Inflammatory macrophage treated with lipopolysaccharide for 4 hours (primary cell): ENCODE results near the gene CCNYL1.
"Not testable (repeated sequence)": the region's sequence is repeated elsewhere in the genome, so short reads cannot be mapped to it uniquely, and the experiment has no call there.

ENCODE experiments used
- DNase-seq: peaks from one replicate; pipeline ENCODE4 v3.0.0-alpha.2; 2020

Gene CCNYL1

DNA sequence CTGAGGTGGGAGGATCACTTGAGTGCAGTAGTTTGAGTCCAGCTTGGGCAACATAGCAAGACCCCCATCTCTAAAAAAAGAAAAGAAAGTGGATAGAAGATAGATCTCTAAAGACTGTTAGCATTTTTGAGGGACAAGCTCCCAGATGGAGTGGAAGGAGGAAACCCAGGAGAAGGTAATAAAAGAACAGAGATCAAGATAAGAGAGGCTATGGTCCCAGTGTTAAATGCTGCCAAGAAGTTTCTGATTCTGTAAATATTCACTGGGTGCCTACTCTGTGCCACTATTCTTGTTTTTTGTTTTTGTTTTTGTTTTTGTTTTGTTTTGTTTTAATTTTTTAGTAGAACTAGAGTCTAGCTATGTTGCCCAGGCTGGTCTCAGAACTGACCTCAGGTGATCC, 32.1 kb downstream of the CCNYL1 start:
- DNase-seq = no peak

DNA sequence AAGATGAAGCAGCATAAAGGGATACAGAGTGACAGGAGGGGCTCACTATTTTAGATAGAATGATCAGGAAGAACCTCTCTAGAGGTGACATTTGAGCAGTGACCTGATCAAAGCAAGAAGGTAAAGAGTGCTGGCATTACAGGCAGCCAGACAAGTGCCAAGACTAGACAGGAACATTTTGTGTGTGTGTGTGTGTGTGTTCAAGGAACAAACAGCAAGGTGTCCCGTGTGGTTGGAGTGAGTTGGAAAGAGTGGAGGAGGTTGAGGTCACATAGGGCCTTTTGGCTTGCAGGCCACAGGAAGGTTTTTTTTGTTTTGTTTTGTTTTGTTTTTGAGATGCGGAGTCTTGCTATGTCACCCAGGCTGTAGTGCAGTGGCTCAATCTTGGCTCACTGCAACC, 32.6 kb downstream of the CCNYL1 start:
- no peak for DNase-seq

DNA sequence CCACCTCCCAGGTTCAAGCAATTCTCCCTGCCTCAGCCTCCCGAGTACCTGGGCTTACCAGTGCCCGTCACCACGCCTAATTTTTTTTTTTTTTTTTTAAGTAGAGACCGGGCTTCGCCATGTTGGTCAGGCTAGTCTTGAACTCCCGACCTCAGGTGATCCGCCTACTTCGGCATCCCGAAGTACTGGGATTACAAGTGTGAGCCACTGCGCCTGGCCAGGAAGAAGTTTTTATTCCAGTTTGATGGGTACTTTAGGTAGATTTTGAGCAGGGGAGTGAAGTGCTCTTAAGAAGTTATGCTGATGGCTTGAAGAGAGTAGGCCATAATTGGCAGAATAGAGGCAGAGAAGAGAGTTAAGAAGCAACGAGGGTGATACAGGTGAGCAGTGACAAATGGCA, 33.0 kb downstream of the CCNYL1 start:
- DNase-seq = no peak

DNA sequence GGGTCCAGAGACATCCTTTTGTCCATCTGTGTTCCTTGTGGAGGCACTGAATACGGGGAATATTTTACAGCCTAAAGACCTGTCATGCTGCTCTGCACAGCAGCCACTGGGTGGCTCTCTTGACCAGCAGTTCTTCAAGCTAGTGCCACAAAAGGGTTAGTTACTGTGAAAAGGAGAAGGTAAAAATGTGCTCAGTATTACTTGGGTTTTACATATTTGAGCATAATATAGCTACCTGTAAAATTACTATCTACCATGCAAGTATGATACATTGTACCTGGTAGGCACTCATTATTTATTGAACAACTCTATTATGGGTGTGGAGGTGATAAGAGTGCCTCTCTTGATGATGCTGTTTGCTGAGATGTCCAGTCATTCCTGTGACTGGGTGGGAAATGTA, 34.7 kb downstream of the CCNYL1 start:
- DNase-seq = peak; percentile 58

DNA sequence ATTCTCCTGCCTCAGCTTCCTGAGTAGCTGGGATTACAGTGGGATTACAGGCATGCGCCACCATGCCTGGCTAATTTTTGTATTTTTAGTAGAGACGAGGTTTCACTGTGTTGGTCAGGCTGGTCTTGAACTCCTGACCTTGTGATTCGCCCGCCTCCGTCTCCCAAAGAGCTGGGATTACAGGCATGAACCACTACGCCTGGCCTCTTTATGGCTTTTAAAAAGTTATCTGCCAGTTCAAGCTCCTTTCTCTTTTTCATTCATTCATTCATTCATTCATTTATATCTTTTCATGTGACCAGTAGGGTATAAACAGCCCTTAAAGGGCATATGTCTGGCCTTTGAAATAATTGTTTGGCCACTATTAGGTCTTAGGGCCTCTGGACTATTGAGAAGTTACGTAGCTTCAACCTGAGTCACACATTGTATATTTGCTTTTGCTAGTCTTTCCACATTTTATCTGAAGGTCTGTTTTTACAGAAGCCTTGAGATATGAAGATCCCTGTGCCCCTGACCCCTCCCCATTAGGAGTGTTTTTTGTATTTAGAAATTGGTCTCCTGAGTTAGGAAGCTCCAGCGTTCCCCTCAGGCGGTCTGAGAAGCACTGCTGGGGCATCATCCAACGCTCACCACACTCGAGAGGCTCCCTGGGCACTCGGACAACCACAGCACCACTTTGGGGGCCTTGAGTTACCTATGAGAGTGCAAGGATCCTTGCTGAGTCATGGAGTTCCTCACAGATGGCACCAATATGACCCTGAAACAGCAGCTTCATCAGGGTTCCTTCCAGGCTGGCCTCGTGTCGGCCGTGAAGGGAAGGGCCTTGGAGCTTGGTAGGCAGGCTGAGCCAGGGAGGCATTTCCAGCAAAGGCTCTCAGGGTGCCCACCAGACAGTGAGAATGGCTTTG, 36.5 kb downstream of the CCNYL1 start:
- DNase-seq = no peak

DNA sequence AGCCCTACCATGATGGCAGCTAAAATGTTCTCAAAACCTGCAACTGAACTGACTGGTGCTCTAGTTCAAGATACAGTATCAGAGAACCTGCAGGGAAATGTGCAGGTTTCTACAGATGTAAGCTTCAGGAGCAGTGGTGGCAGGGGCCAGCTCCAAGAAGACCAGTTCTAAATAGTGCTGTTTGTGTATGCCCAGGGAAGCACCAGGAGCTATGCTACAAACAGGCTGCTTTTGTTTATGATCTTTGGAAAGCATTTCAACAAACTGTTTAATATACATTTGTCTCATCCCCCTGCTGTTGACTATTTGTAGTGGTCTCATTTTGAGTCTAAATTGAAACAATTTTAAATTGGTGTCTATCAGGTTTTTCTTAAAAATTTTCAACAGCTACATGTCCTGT, 37.6 kb downstream of the CCNYL1 start:
- no peak for DNase-seq

DNA sequence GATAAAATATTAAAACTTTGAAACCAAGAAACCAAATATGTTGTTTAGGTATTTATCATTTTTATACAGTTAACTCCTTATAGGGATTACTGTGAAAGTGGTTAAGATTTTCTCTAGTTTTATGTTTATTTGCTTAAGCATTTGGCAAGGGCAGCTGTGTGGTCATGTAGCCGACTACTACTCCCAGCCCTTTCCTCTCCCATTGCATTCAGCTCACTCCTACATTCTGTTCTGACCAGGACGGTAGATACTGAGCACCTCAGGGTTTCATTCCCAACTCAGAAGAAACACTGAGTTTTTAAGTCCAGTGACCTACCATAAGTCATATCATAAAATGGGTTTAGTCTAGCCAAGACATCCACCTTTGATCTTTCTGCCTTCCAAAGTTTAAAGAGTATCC, 38.4 kb downstream of the CCNYL1 start:
- DNase-seq = no peak

DNA sequence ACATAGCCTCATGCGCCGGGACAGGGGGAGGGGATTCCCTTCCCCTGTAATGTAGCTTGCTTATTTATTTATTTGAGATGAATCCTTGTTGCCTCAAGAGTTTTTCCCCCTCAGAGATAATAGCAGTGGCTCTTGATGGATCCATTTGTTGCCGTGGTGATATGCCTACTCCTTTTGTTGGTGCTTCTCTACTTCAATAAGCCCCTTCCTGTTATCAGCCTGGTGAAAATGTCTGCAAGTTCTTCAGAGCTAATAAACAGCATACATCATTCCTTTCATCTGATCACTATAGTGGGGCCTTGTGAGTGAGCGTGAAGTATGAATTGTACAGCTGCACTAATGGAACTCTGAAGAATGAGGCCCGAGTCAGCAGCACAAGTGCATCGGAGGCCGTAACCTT, 38.9 kb downstream of the CCNYL1 start:
- DNase-seq = no peak

DNA sequence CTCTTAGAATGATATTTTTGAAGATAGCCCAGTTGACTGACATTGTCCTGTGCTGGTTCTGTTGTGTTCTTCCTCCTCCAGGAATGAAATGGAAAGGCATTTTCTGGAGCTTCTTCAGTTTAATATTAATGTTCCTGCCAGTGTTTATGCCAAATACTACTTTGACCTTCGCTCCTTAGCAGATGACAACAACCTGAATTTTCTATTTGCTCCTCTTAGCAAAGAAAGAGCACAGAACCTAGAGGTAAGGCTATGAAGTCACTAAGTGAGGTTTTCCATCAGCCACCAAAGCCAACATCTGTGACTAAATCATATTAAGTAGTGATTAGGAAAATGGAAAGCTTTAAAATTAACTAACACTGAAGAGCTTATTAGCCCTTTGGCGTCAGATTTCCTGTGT, 39.4 kb downstream of the CCNYL1 start:
- no peak for DNase-seq

DNA sequence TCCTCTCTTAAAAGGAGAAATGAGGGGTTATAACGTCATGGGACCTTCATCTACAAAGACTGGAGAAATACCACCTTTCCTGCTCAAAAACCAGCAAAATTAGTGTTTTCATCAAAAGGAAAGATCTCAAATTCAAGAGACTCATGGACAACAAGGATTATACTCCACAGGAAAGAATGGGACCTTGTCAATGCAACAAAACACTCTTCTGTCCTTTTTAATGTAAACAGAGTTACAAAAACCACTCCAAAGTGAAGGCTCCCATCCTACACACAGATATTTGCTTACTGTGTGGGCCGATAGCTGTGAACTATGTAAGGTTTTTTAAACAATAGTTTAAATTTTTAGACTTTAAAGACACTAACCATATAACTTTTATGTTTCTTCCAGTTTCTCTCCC, 42.2 kb downstream of the CCNYL1 start:
- DNase-seq = not testable (repeated sequence)

DNA sequence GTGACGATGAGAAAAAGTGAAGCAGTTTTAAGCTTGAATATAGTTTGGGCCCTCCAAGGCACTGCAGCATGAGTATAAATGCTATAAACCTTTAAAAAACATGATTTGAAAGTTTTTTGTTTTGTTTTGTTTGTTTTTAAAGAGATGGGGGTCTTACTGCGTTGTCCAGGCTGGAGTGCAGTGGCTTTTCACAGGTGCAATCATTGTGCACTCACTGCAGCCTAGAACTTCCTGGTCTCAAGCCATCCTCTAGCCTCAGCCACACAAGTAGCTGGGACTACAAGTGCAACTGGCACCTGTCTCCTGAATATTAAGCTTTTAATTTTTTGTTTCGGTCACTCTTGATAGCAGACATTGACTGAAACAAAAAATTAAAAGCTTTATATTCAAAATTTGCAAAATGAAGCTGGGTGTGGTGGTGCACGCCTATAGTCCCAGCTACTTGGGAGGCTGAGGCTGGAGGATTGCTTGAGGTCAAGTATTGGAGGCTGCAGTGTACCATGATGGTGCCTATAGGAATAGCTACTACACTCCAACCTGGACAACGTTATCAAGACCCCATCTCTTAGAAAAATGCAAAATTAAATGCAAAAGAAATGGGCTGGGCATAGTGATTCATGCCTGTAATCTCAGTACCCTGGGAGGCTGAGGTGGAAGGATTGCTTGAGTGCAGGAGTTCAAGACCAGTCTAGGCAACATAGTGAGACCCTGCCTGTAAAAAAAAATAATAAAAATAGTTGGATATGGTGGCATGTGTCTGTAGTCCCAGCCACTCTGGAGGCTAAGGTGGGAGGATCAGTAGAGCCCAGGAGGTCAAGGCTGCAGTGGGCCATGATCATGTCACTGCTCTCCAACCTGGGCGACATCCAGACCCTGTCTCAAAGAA, 43.3 kb downstream of the CCNYL1 start:
- DNase-seq = no peak

DNA sequence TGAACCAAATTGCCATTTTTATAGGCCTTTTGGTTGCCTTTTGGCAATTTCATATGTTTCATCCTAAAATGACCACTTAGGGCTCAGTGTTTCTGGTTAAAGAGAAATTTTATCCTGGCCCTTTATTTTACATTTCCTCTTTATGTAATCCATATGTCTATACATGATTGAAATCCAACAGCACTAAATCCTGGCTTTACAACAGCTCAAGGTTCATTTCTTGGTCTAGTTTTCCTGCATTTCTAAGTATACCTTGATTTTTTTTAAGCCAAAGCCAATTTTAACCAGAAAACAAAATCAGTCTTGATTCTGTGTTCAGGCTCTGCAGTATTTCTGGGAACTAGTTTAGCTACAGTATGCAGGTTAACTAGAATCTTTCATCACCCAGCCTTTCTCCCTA, 46.6 kb downstream of the CCNYL1 start:
- DNase-seq = no peak

DNA sequence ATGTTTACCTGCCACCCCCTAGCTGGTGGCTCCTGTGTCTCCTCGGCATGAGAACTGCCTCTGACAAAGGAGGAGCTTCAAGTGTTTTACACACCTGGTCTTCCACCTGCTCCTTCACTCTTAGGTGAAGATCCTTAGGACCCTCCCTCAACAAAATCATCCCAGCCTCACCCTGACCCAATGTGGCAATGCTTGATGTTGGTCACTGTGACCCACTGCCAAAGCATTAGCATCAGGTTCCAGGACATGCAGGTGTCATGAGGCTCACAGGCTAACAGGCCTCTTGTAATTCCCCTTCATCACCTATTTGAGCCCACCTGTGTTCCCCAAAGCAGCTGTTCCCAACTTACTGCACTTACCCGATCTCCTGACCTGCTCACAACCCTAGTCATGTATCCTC, 48.5 kb downstream of the CCNYL1 start:
- no peak for DNase-seq

DNA sequence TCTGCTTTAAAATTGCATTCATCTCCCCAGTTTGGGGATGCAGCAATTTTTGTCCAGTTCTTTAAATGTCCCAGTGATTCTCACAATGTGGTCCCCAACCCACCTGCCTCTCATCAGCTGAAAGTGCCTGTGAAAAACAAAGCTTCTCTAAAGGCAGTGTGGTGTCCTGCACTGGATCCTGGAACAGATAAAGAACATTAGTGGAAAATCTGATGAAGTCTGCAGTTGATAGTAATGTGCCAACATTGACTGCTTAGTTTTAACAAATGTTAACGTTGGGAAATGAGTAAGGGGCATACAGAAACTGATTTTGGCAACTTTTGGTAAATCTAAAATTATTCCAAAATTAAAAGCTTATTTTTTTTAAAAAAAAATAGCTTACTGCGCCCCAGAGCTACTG, 49.0 kb downstream of the CCNYL1 start:
- DNase-seq = no peak

DNA sequence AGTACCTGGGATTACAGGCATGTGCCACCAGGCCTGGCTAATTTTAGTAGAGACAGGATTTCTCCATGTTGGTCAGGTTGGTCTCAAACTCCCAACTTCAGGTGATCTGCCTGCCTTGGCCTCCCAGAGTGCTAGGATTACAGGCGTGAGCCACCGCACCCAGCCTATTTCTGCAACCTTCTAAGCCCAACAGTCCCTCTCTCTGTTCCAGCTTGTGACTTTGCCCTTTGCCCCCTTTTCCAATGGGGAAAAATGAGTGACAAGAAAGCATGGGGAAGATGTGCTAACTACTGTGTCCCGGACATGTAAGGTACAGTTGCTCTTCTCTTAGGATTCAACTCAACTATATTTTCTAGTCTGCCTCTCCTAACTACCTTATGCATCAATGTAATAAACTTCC, 50.0 kb downstream of the CCNYL1 start:
- not testable (repeated sequence) for DNase-seq

DNA sequence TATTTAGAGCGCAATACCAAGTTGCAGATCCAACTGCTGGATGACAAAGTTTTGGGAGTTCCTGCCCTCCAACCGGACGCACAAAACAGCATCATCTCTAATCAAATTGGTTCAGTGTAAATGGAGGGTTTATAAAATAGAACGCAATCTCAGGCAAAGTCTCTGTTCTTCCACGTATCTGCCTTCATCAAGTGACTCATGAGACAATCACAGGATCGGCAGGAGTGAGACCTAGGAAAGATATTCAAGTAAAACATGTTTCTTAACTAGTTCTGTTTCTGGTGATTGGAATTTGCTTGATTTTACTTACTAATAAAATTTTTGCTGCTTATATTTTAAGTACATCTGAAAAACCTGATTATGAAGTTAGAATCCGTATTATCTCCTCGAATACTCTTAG, 50.7 kb downstream of the CCNYL1 start:
- DNase-seq = no peak

DNA sequence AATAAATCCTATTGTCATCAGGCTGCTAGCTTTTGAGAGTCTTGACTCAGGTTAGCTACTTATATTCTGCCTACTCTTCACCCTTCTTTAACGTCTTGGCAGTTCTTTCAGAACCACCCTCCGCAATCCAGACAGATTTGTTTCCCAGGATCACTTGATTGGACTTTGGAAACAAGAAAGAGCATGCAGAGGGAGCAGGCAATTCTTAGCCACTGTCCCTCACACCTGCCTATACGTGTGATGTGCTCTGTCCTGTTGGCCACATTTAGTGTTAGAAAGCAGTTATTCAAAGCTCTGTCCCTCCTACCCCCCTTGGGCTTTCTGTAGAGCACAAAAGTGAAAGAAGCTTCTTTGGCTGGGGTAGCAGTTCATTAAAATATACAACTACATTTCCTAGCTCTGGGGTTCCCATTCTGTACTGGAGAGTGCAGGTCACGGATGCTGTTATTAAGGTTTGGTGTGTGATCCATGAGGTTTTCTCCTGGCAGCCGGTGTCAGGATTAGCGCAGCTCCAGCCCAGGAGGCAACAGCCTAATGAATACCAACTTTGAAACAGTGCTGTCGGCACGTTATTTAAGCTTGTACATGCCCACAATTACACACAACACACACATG, 52.0 kb downstream of the CCNYL1 start:
- DNase-seq = no peak

DNA sequence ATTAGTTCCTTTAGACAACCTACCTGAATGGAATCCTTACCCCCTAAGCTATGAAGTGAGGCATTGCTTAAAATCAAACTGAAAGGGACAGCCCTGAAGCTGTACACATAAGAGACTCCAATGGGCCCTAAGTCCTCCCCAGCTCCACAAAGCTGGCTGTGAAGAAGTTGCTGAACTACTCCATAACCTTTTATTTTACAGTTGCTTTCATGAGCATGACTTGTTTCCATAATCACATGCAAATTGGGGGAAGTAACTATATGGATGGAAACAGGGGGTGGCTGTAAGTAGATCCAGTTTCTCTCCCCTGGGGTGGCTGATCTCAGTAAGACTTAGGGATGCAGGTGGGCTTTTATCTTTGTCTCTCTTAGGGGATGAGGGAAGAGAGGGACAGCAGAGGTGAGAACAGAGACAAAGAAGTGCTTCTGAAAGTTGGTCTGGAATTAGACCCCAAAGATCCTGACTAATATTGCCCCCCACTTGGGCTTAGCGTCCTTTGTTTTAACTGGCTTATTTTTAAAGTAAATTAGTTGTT, 52.7 kb downstream of the CCNYL1 start:
- DNase-seq = no peak

DNA sequence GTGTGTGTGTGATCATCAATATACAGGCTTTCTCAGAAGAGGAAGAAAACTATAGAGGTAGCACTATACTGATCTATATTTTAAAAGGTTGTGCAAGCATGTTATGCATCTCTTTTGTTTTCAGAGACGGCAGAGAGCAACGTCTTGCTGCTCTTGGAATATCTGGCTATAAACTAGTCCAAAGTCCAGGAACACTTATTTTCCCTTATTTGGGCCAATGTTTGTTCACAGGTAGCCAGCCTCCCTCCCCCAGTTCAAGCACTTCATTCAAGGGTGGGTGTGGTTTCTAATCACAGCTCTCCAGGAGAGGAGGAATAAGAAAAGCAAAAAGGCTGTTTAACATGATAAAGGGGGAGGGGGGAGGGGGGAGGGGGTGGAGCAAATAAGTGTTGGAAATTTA, 54.1 kb downstream of the CCNYL1 start:
- no peak for DNase-seq

DNA sequence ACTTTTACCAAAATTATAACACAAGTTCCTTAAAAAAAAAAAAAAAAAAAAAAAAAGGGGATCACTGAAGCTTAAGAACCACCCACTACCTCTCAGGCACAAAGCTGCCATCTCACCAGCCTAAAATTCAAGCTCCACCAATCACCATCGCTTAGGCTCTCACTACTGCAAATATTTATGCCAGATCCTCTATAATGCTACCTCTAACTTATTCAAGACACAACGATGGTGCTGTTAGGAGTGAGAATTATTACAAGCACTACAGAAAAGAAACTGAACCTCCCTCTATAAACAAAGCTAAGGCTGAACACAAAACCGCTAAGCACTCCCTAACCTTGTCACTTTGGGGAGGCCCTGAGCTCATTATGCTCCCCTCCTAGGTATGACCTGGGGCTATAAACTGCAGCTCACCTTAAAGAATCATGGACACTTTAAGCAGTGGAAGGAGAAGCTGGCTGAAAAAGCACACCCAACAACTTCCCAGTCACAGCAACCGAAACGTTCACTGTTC, 54.7 kb downstream of the CCNYL1 start:
- DNase-seq = no peak

DNA sequence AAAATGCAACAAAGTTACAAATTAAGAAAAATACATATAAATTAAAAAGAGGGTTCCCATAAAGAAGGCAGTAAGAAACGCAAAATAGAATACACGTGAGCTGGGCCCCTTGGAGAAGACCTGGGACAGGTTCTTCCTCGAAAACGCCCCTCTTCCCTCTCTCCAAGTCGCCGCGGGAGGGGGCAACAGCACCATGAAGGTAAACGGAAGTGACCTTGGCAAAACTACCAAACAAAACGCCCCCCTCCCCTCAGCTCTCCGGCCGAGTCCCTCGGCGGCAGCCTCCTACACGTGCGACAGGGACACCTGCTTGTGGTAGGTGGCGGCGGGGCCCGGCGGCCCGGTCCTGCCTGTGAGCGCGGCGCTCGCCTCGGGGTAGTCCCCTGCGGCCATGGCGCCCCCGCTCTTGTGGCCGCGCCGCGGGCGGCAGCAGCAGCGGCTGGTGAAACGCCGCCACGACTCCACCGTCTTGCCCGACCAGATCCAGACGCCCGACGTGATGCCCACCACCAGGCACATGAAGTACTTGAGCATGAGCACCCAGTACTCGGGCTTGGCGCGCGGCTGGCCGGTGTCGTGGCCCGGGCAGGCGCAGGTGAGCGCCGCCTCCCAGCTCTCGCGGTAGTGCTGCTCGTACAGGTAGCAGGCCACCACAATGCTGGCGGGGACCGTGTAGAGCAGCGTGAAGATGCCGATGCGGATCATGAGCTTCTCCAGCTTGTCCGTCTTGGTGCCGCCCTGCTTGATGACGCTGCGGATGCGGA, 55.4 kb downstream of the CCNYL1 start:
- DNase-seq = no peak

DNA sequence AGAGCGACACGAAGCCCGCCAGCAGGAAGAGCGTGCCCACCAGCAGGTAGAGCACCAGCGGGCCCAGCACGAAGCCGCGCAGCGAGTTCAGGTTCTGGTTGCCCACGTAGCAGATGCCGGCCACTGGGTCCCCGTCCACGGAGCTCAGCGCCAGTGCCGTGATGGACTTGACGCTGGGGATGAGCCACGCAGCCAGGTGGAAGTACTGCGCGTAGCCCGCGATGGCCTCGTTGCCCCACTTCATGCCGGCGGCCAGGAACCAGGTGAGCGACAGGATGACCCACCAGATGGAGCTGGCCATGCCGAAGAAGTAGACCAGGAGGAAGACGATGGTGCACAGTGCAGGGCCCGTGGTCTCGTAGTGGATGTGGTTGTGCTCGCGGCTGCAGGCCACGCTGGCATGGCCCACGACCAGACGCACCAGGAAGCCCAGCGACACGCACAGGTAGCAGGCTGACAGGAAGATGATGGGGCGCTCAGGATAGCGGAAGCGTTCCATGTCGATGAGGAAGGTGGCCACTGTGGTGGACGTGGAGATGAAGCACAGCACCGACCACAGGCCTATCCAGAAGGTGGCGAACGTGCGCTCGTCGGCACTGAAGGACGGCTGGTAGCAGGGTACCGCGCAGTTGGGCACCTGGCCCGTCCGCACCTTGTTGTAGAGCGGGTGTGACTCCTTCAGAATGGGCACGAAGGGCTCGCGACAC, 56.2 kb downstream of the CCNYL1 start:
- DNase-seq = no peak
